Thyroid gland (tissue), 4 donors: Measurements from ENCODE around the gene PTPRG. TPM values are rescaled to one million over a fixed set of nuclear protein-coding genes. Genes with fewer than 3 reads are reported as not detected.

ENCODE experiments used
- DNase-seq, 2 donors: peaks; one replicate each; pipeline ENCODE4 v3.0.0-alpha.2; 2019
- H3K27ac ChIP-seq, 3 donors: fragments of 200-600 bp; sonication (generic); 1 replicate in 2 of 3; 2 replicates in 1 of 3; pipeline ENCODE4 v1.5.1; 2016 to 2019; ENCODE audit warnings: mild to moderate bottlenecking in 1 of 3, moderate library complexity in 1 of 3
- H3K27me3 ChIP-seq: fragments of 200-600 bp; sonication (generic); one replicate; pipeline ENCODE4 v1.5.1; 2019
- H3K36me3 ChIP-seq, 2 donors: fragments of 200-600 bp; sonication (generic); one replicate each; pipeline ENCODE4 v1.5.1; 2016 to 2019
- H3K4me1 ChIP-seq, 2 donors: fragments of 200-600 bp; sonication (generic); one replicate each; pipeline ENCODE4 v1.5.1; 2017 to 2019
- H3K4me3 ChIP-seq, 3 donors: fragments of 200-600 bp; sonication (generic); replicated peaks in 1 of 3; 1 replicate in 2 of 3; 2 replicates in 1 of 3; pipeline ENCODE4 v1.5.1; 2016; ENCODE audit warnings: mild to moderate bottlenecking in 1 of 3
- H3K9me3 ChIP-seq: fragments of 200-600 bp; sonication (generic); one replicate; pipeline ENCODE4 v1.5.1; 2017
- POLR2A ChIP-seq, 2 donors: fragments of 450-650 bp; IDR thresholded peaks; one replicate each; pipeline ENCODE4 v1.6.1; 2017; ENCODE audit warnings: antibody characterized with exemption in 2 of 2, mild to moderate bottlenecking in 2 of 2, moderate library complexity in 1 of 2
- WGBS, 2 donors: methylation state at CpG; one replicate each; pipeline ENCODE4 v1.1.5; 2017; 5-methylcytosine and 5-hydroxymethylcytosine counted together
- intact Hi-C: fragments of 100-400 bp; cut with DNase I; formaldehyde crosslinking; loops from one replicate; pipeline ENCODE4 v1.15.1; 2023
- total RNA-seq, 4 donors: library from RNA; depleted of rRNA; stranded (reverse); fragments of >200 nt; gene quantifications; one replicate each; pipeline ENCODE4 v1.2.3, GENCODE V29; 2016
- TF ChIP-seq, protein P1 (sequence below), 6 experiments: fragments of 200-600 bp in 3 of 6; fragments of 450-650 bp in 3 of 6; sonication (generic) in 3 of 6; IDR thresholded peaks; one replicate each; pipeline ENCODE4 v1.5.1; 2016 to 2019; ENCODE audit warnings: antibody characterized with exemption in 6 of 6, mild to moderate bottlenecking in 2 of 6, inconsistent platforms in 1 of 6, moderate library complexity in 1 of 6

PTPRG gene
- total RNA-seq, 4 donors from 2014 or later: 81.6 to 207 (median 132) TPM

DNA sequence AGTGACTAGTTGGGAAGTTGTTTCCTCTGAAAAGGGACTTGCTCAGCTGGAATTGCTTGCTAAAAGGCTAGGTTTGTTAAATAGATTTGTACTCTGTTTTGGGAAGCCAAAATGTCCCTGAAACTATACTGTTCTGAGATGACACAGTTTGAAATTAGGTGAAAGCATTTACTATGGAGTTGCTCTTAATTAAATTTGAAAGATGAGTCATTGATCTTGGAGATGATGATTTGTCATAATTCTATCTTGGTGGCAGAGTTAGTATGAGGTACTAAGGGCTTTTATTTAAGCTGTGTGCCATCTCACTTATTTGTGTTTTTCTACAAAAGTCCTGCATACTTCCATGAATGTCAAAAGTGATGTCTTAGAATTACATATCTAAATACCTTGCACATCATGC, 320.9 kb downstream of the PTPRG start:
- intact Hi-C loops: no loop called here

DNA sequence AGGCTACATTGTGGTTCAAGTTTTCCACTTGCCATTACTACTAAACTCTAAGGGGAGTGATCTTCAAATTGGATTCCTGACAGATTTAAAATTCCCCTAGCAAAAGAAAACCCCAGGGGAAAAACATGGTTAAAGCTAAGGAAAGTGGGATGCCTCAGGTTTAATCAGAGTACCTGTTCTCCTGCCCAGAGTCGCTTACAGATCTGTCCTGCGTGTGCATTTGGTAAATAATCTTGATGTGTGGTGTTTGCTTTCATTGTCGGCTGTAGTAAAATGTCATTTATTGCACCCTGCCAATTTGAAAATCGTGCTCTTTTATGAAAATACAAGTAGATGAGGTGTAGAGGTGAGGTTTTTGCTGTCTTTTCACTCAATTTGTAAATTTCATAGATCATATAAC, 323.4 kb downstream of the PTPRG start:
- Histone ChIP-seq H3K9me3 (no peaks in the 10 kb centered on the region), H3K27me3 (no peaks in the 10 kb centered on the region), H3K4me3 (no peak overlapping the region), H3K27ac (peak overlapping the region in 1 of 3 donors; percentile 20), H3K4me1 (peaks cover 0 to 10% of the 10 kb centered on the region in 2 donors), H3K36me3 (no peaks in the 10 kb centered on the region)
- TF ChIP-seq, protein P1, sequence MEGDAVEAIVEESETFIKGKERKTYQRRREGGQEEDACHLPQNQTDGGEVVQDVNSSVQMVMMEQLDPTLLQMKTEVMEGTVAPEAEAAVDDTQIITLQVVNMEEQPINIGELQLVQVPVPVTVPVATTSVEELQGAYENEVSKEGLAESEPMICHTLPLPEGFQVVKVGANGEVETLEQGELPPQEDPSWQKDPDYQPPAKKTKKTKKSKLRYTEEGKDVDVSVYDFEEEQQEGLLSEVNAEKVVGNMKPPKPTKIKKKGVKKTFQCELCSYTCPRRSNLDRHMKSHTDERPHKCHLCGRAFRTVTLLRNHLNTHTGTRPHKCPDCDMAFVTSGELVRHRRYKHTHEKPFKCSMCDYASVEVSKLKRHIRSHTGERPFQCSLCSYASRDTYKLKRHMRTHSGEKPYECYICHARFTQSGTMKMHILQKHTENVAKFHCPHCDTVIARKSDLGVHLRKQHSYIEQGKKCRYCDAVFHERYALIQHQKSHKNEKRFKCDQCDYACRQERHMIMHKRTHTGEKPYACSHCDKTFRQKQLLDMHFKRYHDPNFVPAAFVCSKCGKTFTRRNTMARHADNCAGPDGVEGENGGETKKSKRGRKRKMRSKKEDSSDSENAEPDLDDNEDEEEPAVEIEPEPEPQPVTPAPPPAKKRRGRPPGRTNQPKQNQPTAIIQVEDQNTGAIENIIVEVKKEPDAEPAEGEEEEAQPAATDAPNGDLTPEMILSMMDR (IDR thresholded peaks at IDR 0.05): no peak
- no peak for TF ChIP-seq POLR2A (IDR thresholded peaks at IDR 0.05)
- 92 to 96% methylated on average over 4 of the region's 4 CpGs for WGBS, 2 donors
- intact Hi-C loops: no loop called here
- no peak for DNase-seq

More for the DNA sequence above, 320.9 kb downstream of the PTPRG start:
- Histone ChIP-seq H3K4me3 (no peak overlapping the region), H3K27ac (no peak overlapping the region), H3K4me1 (peaks cover 0 to 7% of the 10 kb centered on the region in 2 donors), H3K27me3 (no peaks in the 10 kb centered on the region), H3K36me3 (no peaks in the 10 kb centered on the region), H3K9me3 (no peaks in the 10 kb centered on the region)
- no peak for DNase-seq
- TF ChIP-seq, protein P1 (IDR thresholded peaks at IDR 0.05): no peak
- TF ChIP-seq POLR2A (IDR thresholded peaks at IDR 0.05): no peak

DNA sequence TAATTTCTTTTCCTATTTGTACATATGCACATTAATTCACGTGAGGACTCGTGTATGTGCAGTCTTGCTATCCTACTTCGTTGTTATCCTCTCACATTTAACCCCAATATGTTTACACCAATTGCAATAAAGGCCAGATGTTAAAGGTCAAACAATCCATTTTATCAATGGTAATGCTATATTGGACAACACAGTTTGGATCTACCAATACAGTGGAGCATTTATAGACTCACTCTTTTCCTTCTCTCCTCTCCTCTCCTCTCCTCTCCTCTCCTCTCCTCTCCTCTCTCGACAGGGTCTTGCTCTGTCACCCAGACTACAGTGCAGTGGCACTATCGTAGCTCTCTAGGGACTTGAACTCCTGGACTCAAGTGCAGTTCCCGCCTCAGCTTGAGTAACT, 324.0 kb downstream of the PTPRG start:
- no peak for TF ChIP-seq POLR2A (IDR thresholded peaks at IDR 0.05)
- TF ChIP-seq, protein P1 (IDR thresholded peaks at IDR 0.05): no peak
- Histone ChIP-seq H3K27ac (no peak overlapping the region), H3K4me1 (peaks cover 0 to 10% of the 10 kb centered on the region in 2 donors), H3K27me3 (no peaks in the 10 kb centered on the region), H3K36me3 (no peaks in the 10 kb centered on the region), H3K4me3 (no peak overlapping the region), H3K9me3 (no peaks in the 10 kb centered on the region)
- DNase-seq: no peak
- intact Hi-C loops: no loop called here
- WGBS, 2 donors: 86 to 88% methylated on average over 6 of the region's 6 CpGs

DNA sequence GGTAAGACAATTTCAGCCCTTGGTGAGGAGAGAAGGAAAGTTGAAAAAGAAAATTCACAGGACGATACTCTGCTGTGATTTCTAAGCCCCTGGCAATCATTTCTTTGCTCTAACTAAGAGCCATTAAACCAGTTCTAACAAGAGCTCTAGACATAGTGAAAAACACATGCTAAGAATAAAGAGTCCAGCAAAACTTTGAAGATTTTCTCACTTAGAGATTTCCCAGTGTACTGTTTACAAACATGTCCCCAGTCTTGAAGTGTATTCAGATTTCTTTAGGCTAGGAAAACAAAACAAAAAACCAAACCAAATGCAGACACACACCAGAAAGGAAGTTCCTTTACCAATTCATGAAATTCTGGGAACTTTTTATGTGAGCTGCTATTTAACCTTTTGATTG, 325.8 kb downstream of the PTPRG start:
- peaks cover 0 to 14% of the 10 kb centered on the region in 2 donors for H3K4me1 ChIP-seq
- no peaks in the 10 kb centered on the region for H3K36me3 ChIP-seq
- TF ChIP-seq POLR2A (IDR thresholded peaks at IDR 0.05): no peak
- TF ChIP-seq, protein P1 (IDR thresholded peaks at IDR 0.05): no peak
- WGBS, 2 donors: 42 to 58% methylated on average over 1 of the region's 1 CpG
- no peaks in the 10 kb centered on the region for H3K9me3 ChIP-seq
- DNase-seq: no peak
- no peak overlapping the region for H3K4me3 ChIP-seq
- no peak overlapping the region for H3K27ac ChIP-seq
- intact Hi-C loops: no loop called here
- no peaks in the 10 kb centered on the region for H3K27me3 ChIP-seq

DNA sequence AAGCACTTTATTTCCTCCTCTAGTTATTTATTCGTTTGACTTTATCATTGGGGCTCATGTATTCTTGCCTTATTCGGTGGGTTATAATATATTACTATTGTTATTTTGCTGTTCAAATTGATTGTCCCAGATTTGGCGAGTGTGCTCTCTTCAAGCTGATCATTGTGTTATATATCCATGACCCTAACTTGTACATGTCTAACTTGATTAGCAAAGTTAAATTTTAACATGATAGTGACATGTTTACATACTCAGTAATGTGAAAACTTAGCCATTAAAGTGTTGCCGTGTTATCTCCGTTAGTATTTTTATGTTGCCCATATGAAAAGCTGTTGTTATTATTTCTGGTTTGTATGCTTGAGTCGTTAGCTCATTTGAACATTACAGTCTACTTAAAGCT, 327.9 kb downstream of the PTPRG start:
- no peak for DNase-seq
- intact Hi-C loops: no loop called here
- Histone ChIP-seq H3K27me3 (no peaks in the 10 kb centered on the region), H3K9me3 (no peaks in the 10 kb centered on the region), H3K27ac (no peak overlapping the region), H3K4me1 (peaks cover 0 to 14% of the 10 kb centered on the region in 2 donors), H3K36me3 (no peaks in the 10 kb centered on the region), H3K4me3 (no peak overlapping the region)
- TF ChIP-seq POLR2A (IDR thresholded peaks at IDR 0.05): no peak
- TF ChIP-seq, protein P1 (IDR thresholded peaks at IDR 0.05): no peak
- 82 to 90% methylated on average over 6 of the region's 6 CpGs for WGBS, 2 donors
